Ammon's horn (tissue), 1 donor: ENCODE data around the gene TEX264.

Source experiments
- DNase-seq: peaks from one replicate; pipeline ENCODE4 v3.0.0-alpha.2; 2016; ENCODE audit warnings: low spot score

TEX264 gene

GRCh38 chr3:51675201-51675611 lies 4.2 kb downstream of the TEX264 start:
- no peak for DNase-seq

GRCh38 chr3:51676102-51676640 lies 5.1 kb downstream of the TEX264 start:
- no peak for DNase-seq

GRCh38 chr3:51677358-51677757 lies 6.3 kb downstream of the TEX264 start:
- DNase-seq: no peak

GRCh38 chr3:51678186-51678585 lies 7.1 kb downstream of the TEX264 start:
- DNase-seq: no peak

- no peak for DNase-seq
Observed at GRCh38 chr3:51678641-51679040, 7.6 kb downstream of the TEX264 start.

- DNase-seq: no peak
Observed at GRCh38 chr3:51679318-51679717, 8.3 kb downstream of the TEX264 start.

- no peak for DNase-seq
Observed at GRCh38 chr3:51679777-51680176, 8.7 kb downstream of the TEX264 start.

GRCh38 chr3:51680196-51680595 lies 9.1 kb downstream of the TEX264 start:
- no peak for DNase-seq

GRCh38 chr3:51680663-51681230 lies 9.7 kb downstream of the TEX264 start:
- no peak for DNase-seq

- DNase-seq: peak; percentile 63
Observed at GRCh38 chr3:51681453-51681852, 10.4 kb downstream of the TEX264 start.

- peak; percentile 88 for DNase-seq
Observed at GRCh38 chr3:51682079-51682478, 11.0 kb downstream of the TEX264 start.

GRCh38 chr3:51682526-51682925 lies 11.5 kb downstream of the TEX264 start:
- no peak for DNase-seq

- no peak for DNase-seq
Observed at GRCh38 chr3:51683566-51683965, 12.5 kb downstream of the TEX264 start.

GRCh38 chr3:51684971-51685751 lies 14.1 kb downstream of the TEX264 start:
- DNase-seq: no peak

- DNase-seq: no peak
Observed at GRCh38 chr3:51686056-51686455, 15.0 kb downstream of the TEX264 start.

- no peak for DNase-seq
Observed at GRCh38 chr3:51686512-51687215, 15.6 kb downstream of the TEX264 start.

GRCh38 chr3:51687431-51688205 lies 16.6 kb downstream of the TEX264 start:
- no peak for DNase-seq

GRCh38 chr3:51688206-51688600 lies 17.2 kb downstream of the TEX264 start:
- DNase-seq: no peak

GRCh38 chr3:51691021-51691420 lies 20.0 kb downstream of the TEX264 start:
- no peak for DNase-seq

- peak; percentile 56 for DNase-seq
Observed at GRCh38 chr3:51691949-51692348, 20.9 kb downstream of the TEX264 start.

GRCh38 chr3:51692980-51693395 lies 21.9 kb downstream of the TEX264 start:
- DNase-seq: no peak

GRCh38 chr3:51696954-51697353 lies 25.9 kb downstream of the TEX264 start:
- DNase-seq: peak; percentile 63
